Loucy (cell line): Measurements from ENCODE around the gene SCGB1A1.

Experiments
- H2AFZ ChIP-seq: fragments of 200-600 bp; sonication (generic); 2 replicates; pipeline ENCODE4 v1.6.0; 2016; ENCODE audit warnings: antibody characterized with exemption, mild to moderate bottlenecking, low read length, moderate library complexity
- H3F3A ChIP-seq: fragments of 200-600 bp; 2 replicates; pipeline ENCODE4 v1.6.0; 2016; ENCODE audit warnings: antibody characterized with exemption, low read depth, mild to moderate bottlenecking
- H3K27me3 ChIP-seq: fragments of 200-600 bp; sonication (generic); 2 replicates; pipeline ENCODE4 v1.6.1; 2014; ENCODE audit warnings: low read length, mild to moderate bottlenecking; ENCODE audit not compliant: insufficient read depth, poor library complexity, severe bottlenecking
- H3K36me3 ChIP-seq: fragments of 200-600 bp; sonication (generic); 2 replicates; pipeline ENCODE4 v1.6.1; 2016; ENCODE audit warnings: low read length; ENCODE audit not compliant: insufficient read depth
- H3K4me1 ChIP-seq: fragments of 200-600 bp; sonication (generic); 2 replicates; pipeline ENCODE4 v1.5.1; 2014; ENCODE audit warnings: low read length, mild to moderate bottlenecking; ENCODE audit not compliant: insufficient read depth, poor library complexity, severe bottlenecking
- H3K4me2 ChIP-seq: fragments of 200-600 bp; sonication (generic); 2 replicates; pipeline ENCODE4 v1.6.0; 2014; ENCODE audit warnings: antibody characterized with exemption, low read length, low read depth, mild to moderate bottlenecking; ENCODE audit not compliant: poor library complexity, severe bottlenecking
- H3K4me3 ChIP-seq: fragments of 200-600 bp; sonication (generic); 2 replicates; pipeline ENCODE4 v1.5.1; 2014; ENCODE audit warnings: low read length, mild to moderate bottlenecking, mixed read lengths; ENCODE audit not compliant: poor library complexity, severe bottlenecking
- H3K79me2 ChIP-seq: fragments of 200-600 bp; sonication (generic); 2 replicates; pipeline ENCODE4 v1.6.1; 2014; ENCODE audit warnings: low read length; ENCODE audit not compliant: insufficient read depth
- H3K9ac ChIP-seq: fragments of 200-600 bp; sonication (generic); 2 replicates; pipeline ENCODE4 v1.6.0; 2014; ENCODE audit warnings: mild to moderate bottlenecking, low read depth, low read length, moderate library complexity; ENCODE audit not compliant: poor library complexity, severe bottlenecking
- H3K9me2 ChIP-seq: fragments of 200-600 bp; sonication (generic); replicated peaks from 2 replicates; pipeline ENCODE4 v1.6.1; 2016; ENCODE audit warnings: low read depth, low read length, mixed read lengths
- H3K9me3 ChIP-seq: fragments of 200-600 bp; sonication (generic); 2 replicates; pipeline ENCODE4 v1.6.1; 2014; ENCODE audit warnings: mild to moderate bottlenecking, antibody characterized with exemption, low read length, low read depth; ENCODE audit not compliant: insufficient read depth
- H4K20me1 ChIP-seq: fragments of 200-600 bp; sonication (generic); 2 replicates; pipeline ENCODE4 v1.6.0; 2014; ENCODE audit warnings: antibody characterized with exemption, low read length, mild to moderate bottlenecking; ENCODE audit not compliant: insufficient read depth, poor library complexity, severe bottlenecking
- EZH2phosphoT487 ChIP-seq: fragments of 200-600 bp; IDR thresholded peaks from 2 replicates; pipeline ENCODE4 v1.6.1; 2018; ENCODE audit warnings: antibody characterized with exemption, mild to moderate bottlenecking, moderate library complexity, borderline replicate concordance
- TF ChIP-seq, protein P1 (sequence below): fragments of 200-600 bp; sonication (generic); conservative IDR thresholded peaks from 2 replicates; pipeline ENCODE4 v1.5.1; 2014; ENCODE audit warnings: mild to moderate bottlenecking, antibody characterized with exemption, low read length

The SCGB1A1 gene, protein sequence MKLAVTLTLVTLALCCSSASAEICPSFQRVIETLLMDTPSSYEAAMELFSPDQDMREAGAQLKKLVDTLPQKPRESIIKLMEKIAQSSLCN

DNA sequence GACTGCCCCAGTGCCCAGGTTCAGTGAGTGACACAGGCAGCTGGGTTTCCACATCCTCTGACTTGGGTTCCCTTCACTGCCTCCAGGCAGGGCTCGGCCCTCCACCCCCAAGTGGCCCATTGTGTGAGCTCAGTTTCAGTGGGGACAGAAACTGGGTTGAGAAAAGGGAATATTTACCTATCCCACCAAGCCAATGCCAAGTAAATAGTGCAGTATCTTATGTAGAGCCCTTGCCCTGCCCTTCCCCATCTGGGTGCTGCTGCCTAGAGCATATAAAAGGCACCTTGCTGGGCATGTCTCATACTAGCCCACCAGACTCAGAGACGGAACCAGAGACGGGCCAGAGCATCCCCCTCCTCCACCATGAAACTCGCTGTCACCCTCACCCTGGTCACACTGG, at the start of gene SCGB1A1:
TSS of gene SCGB1A1 (plus strand) at position 301 of the 400 bp plus-strand sequence. CDS start at position 364, 63 bp downstream.
- Histone ChIP-seq H3K4me2 (no peak within 1 kb of the TSS), H3K27me3 (no peaks in the 10 kb centered on the region), H3K4me1 (no peaks in the 10 kb centered on the region), H3K4me3 (no peak within 1 kb of the TSS), H3K9ac (no peak within 1 kb of the TSS), H3K36me3 (no peaks in the 10 kb centered on the region), H3F3A (no peaks in the 10 kb centered on the region), H3K9me3 (no peaks in the 10 kb centered on the region), H3K79me2 (no peaks in the 10 kb centered on the region), H2AFZ (no peak within 1 kb of the TSS), H4K20me1 (no peaks in the 10 kb centered on the region), H3K9me2 (no peaks in the 10 kb centered on the region)
- TF ChIP-seq, protein P1, sequence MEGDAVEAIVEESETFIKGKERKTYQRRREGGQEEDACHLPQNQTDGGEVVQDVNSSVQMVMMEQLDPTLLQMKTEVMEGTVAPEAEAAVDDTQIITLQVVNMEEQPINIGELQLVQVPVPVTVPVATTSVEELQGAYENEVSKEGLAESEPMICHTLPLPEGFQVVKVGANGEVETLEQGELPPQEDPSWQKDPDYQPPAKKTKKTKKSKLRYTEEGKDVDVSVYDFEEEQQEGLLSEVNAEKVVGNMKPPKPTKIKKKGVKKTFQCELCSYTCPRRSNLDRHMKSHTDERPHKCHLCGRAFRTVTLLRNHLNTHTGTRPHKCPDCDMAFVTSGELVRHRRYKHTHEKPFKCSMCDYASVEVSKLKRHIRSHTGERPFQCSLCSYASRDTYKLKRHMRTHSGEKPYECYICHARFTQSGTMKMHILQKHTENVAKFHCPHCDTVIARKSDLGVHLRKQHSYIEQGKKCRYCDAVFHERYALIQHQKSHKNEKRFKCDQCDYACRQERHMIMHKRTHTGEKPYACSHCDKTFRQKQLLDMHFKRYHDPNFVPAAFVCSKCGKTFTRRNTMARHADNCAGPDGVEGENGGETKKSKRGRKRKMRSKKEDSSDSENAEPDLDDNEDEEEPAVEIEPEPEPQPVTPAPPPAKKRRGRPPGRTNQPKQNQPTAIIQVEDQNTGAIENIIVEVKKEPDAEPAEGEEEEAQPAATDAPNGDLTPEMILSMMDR, result no peak
- no peak for TF ChIP-seq EZH2phosphoT487

DNA sequence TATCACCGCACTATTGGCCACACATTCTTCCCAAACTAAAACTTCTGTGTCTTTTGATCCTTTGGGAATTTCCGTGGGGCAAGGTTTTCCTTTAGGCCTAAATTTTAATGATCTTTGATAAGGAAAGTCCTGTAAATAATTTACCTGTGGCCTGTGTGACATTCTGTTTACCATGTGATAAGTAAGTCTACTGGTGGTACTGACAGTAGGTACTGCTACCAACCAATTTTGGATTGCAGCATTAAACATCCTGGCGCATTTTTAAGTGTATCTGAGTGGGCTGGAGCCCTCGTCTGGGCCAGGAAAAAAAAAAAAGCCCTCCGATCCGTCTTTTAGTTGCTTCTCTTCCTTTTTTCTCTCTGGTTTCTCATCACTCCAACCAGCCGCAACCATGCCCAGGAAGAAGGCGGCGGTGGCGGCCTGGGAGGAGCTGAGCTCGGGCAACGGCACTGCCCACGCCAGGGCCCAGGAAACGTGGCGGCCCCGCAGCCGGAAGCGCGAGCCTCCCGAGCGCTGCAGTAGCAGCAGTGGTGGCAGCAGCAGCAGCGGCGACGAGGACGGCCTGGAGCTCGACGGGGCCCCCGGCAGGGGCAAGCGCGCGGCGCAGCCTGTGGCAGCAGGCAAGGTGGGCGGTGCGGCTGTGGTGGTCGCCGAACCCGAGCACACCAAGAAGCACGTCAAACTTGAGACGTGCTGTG, 47.9 kb upstream of the SCGB1A1 start:
- Histone ChIP-seq H3K9me3 (no peaks in the 10 kb centered on the region), H3K36me3 (no peaks in the 10 kb centered on the region), H3K9ac (no peak overlapping the region), H3K4me2 (no peak overlapping the region), H4K20me1 (no peaks in the 10 kb centered on the region), H3K9me2 (no peaks in the 10 kb centered on the region), H3F3A (no peaks in the 10 kb centered on the region), H3K27me3 (no peaks in the 10 kb centered on the region), H3K4me3 (no peak overlapping the region), H3K79me2 (no peaks in the 10 kb centered on the region), H2AFZ (no peak overlapping the region), H3K4me1 (no peaks in the 10 kb centered on the region)
- no peak for TF ChIP-seq EZH2phosphoT487
- TF ChIP-seq, protein P1, result no peak

DNA sequence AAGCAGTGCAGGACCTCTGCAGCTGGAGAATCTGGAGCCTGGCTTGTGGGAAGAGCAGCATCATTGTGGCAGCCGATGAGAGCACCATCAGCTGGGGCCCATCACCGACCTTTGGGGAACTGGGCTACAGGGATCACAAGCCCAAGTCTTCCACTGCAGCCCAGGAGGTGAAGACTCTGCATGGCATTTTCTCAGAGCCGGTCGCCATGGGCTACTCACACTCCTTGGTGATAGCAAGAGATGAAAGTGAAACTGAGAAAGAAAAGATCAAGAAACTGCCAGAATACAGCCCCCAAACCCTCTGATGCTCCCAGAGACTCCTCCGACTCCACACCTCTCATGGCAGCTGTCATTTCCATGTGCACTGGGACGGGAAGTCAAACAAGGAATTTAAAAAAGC, 46.0 kb upstream of the SCGB1A1 start:
- Histone ChIP-seq H3K79me2 (no peaks in the 10 kb centered on the region), H3K27me3 (no peaks in the 10 kb centered on the region), H3K4me2 (no peak overlapping the region), H3K4me3 (no peak overlapping the region), H2AFZ (no peak overlapping the region), H3K9ac (no peak overlapping the region), H3K9me2 (no peaks in the 10 kb centered on the region), H3K9me3 (no peaks in the 10 kb centered on the region), H3K36me3 (no peaks in the 10 kb centered on the region), H3K4me1 (no peaks in the 10 kb centered on the region), H4K20me1 (no peaks in the 10 kb centered on the region), H3F3A (no peaks in the 10 kb centered on the region)
- no peak for TF ChIP-seq EZH2phosphoT487
- TF ChIP-seq, protein P1, result no peak
